ENCODE results near the gene KLK3.

DNA sequence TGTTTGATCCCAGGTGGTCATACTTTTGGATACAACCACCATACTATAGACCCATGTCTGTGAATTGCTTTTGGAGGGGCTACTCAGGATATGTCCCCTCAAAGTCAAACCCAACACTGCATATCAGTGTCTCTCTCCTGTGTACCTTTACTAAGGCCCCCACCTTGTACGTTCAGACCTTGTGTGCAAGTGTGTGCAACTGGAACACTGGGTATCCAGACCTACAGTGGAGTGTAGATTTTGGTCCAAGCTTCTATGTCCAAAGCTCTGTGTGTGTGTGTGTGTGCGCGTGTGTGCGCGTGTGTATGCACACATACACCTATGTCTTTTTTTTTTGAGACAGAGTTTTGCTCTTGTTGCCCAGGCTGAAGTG is 36.5 kb downstream of the KLK3 start:
- TF ChIP-seq, protein P1, sequence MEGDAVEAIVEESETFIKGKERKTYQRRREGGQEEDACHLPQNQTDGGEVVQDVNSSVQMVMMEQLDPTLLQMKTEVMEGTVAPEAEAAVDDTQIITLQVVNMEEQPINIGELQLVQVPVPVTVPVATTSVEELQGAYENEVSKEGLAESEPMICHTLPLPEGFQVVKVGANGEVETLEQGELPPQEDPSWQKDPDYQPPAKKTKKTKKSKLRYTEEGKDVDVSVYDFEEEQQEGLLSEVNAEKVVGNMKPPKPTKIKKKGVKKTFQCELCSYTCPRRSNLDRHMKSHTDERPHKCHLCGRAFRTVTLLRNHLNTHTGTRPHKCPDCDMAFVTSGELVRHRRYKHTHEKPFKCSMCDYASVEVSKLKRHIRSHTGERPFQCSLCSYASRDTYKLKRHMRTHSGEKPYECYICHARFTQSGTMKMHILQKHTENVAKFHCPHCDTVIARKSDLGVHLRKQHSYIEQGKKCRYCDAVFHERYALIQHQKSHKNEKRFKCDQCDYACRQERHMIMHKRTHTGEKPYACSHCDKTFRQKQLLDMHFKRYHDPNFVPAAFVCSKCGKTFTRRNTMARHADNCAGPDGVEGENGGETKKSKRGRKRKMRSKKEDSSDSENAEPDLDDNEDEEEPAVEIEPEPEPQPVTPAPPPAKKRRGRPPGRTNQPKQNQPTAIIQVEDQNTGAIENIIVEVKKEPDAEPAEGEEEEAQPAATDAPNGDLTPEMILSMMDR (IDR thresholded peaks at IDR 0.05; ENCODE audit: low read depth, low read length) = no peak
- TF ChIP-seq EZH2phosphoT487 (IDR thresholded peaks at IDR 0.05; ENCODE audit: low read depth) = no peak

Data from OCI-LY3 (cell line).